IMR-90 (cell line): ENCODE results near the gene CREG2.

Source experiments
- MAZ ChIP-seq: IDR thresholded peaks from 2 replicates; pipeline ENCODE4 v1.6.1; 2012; ENCODE audit warnings: low read depth, mild to moderate bottlenecking, low read length, improper control_type of control experiment, moderate library complexity, borderline replicate concordance
- POLR2A ChIP-seq: IDR thresholded peaks from 2 replicates; pipeline ENCODE4 v1.6.1; 2012; ENCODE audit warnings: mild to moderate bottlenecking, low read depth, low read length
- RCOR1 ChIP-seq: IDR thresholded peaks from 2 replicates; pipeline ENCODE4 v1.6.1; 2012; ENCODE audit warnings: mild to moderate bottlenecking, low read length, improper control_type of control experiment; ENCODE audit not compliant: insufficient replicate concordance
- SMC3 ChIP-seq: fragments of 150-350 bp; IDR thresholded peaks from 2 replicates; pipeline ENCODE4 v1.6.1; 2016; ENCODE audit warnings: low read depth, mild to moderate bottlenecking, antibody characterized with exemption, low read length, moderate library complexity
- TF ChIP-seq, protein P1 (sequence below): fragments of 150-350 bp; IDR thresholded peaks from 2 replicates; pipeline ENCODE4 v1.6.1; 2017; ENCODE audit warnings: mild to moderate bottlenecking, antibody characterized with exemption, low read length, low read depth
- TF ChIP-seq, protein P2 (sequence below): conservative IDR thresholded peaks from 2 replicates; pipeline ENCODE4 v1.5.1; 2012; ENCODE audit warnings: mild to moderate bottlenecking, low read depth, low read length, improper control_type of control experiment

DNA sequence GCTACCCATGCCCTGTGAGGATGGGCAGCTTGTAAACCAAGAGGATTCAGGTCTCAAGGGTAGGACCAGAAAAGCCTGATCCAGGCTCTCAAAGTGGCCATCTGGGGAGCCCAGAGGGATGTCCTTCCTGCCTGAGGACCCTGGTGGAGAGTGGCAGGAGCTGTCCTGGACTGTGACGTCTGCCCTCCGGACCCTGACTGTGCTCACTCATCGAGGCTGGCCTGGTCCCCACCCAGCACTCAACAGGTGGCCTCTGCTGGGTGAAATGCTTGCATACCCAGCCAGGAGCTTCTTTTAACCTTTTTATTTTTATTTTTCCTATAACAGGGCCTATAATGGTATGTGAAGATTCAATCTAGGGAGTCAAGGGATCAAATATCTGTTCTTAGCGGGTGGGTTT, 24.5 kb downstream of the CREG2 start:
- TF ChIP-seq, protein P1, sequence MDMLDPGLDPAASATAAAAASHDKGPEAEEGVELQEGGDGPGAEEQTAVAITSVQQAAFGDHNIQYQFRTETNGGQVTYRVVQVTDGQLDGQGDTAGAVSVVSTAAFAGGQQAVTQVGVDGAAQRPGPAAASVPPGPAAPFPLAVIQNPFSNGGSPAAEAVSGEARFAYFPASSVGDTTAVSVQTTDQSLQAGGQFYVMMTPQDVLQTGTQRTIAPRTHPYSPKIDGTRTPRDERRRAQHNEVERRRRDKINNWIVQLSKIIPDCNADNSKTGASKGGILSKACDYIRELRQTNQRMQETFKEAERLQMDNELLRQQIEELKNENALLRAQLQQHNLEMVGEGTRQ, result no peak
- TF ChIP-seq, protein P2, sequence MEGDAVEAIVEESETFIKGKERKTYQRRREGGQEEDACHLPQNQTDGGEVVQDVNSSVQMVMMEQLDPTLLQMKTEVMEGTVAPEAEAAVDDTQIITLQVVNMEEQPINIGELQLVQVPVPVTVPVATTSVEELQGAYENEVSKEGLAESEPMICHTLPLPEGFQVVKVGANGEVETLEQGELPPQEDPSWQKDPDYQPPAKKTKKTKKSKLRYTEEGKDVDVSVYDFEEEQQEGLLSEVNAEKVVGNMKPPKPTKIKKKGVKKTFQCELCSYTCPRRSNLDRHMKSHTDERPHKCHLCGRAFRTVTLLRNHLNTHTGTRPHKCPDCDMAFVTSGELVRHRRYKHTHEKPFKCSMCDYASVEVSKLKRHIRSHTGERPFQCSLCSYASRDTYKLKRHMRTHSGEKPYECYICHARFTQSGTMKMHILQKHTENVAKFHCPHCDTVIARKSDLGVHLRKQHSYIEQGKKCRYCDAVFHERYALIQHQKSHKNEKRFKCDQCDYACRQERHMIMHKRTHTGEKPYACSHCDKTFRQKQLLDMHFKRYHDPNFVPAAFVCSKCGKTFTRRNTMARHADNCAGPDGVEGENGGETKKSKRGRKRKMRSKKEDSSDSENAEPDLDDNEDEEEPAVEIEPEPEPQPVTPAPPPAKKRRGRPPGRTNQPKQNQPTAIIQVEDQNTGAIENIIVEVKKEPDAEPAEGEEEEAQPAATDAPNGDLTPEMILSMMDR, result no peak
- TF ChIP-seq POLR2A (no peak), MAZ (no peak), RCOR1 (no peak), SMC3 (no peak)
